ENCODE data around the gene CCBE1.

Gene CCBE1

GRCh38 chr18:59685501-59685900, 11.7 kb downstream of the CCBE1 start:
- no peaks in the 10 kb centered on the region for H3K9me2 ChIP-seq (replicated peaks; ENCODE audit: insufficient read depth, low read length)
- no peaks in the 10 kb centered on the region for H3F3A ChIP-seq (ENCODE audit: insufficient read depth)
- no peak overlapping the region for H3K4me2 ChIP-seq (ENCODE audit: low read depth, low read length, poor library complexity, severe bottlenecking)
- no peak overlapping the region for H3K4me3 ChIP-seq (ENCODE audit: insufficient read depth, low read length, poor library complexity, severe bottlenecking)
- H3K36me3 ChIP-seq (ENCODE audit: low read length), result no peaks in the 10 kb centered on the region
- H3K9ac ChIP-seq (ENCODE audit: low read length), result no peak overlapping the region
- no peak for TF ChIP-seq EZH2phosphoT487 (conservative IDR thresholded peaks at IDR 0.05; ENCODE audit: low read length)
- no peak for TF ChIP-seq CTCF (IDR thresholded peaks at IDR 0.05; ENCODE audit: insufficient read depth, low read length, poor library complexity, severe bottlenecking)
- H3K27ac ChIP-seq (ENCODE audit: low read depth, low read length), result no peak overlapping the region
- no peaks in the 10 kb centered on the region for H3K79me2 ChIP-seq (ENCODE audit: insufficient read depth, low read length)
- no peaks in the 10 kb centered on the region for H4K20me1 ChIP-seq (ENCODE audit: low read depth, low read length)
- no peaks in the 10 kb centered on the region for H3K27me3 ChIP-seq (ENCODE audit: low read length)
- no peaks in the 10 kb centered on the region for H3K9me3 ChIP-seq (ENCODE audit: insufficient read depth, low read length)
- no peak overlapping the region for H2AFZ ChIP-seq (ENCODE audit: low read depth, low read length, severe bottlenecking)

GRCh38 chr18:59684777-59685176, 12.4 kb downstream of the CCBE1 start:
- no peaks in the 10 kb centered on the region for H3K79me2 ChIP-seq (ENCODE audit: insufficient read depth, low read length)
- no peaks in the 10 kb centered on the region for H3K36me3 ChIP-seq (ENCODE audit: low read length)
- H2AFZ ChIP-seq (ENCODE audit: low read depth, low read length, severe bottlenecking), result no peak overlapping the region
- H3K27me3 ChIP-seq (ENCODE audit: low read length), result no peaks in the 10 kb centered on the region
- no peak overlapping the region for H3K4me2 ChIP-seq (ENCODE audit: low read depth, low read length, poor library complexity, severe bottlenecking)
- no peak overlapping the region for H3K9ac ChIP-seq (ENCODE audit: low read length)
- TF ChIP-seq CTCF (IDR thresholded peaks at IDR 0.05; ENCODE audit: insufficient read depth, low read length, poor library complexity, severe bottlenecking), result no peak
- no peak for TF ChIP-seq EZH2phosphoT487 (conservative IDR thresholded peaks at IDR 0.05; ENCODE audit: low read length)
- no peaks in the 10 kb centered on the region for H3K9me3 ChIP-seq (ENCODE audit: insufficient read depth, low read length)
- H3K4me3 ChIP-seq (ENCODE audit: insufficient read depth, low read length, poor library complexity, severe bottlenecking), result no peak overlapping the region
- no peaks in the 10 kb centered on the region for H3K9me2 ChIP-seq (replicated peaks; ENCODE audit: insufficient read depth, low read length)
- H4K20me1 ChIP-seq (ENCODE audit: low read depth, low read length), result no peaks in the 10 kb centered on the region
- no peaks in the 10 kb centered on the region for H3F3A ChIP-seq (ENCODE audit: insufficient read depth)
- no peak overlapping the region for H3K27ac ChIP-seq (ENCODE audit: low read depth, low read length)

GRCh38 chr18:59681521-59682004, 15.7 kb downstream of the CCBE1 start:
- Histone ChIP-seq H3K9me2 (replicated peaks; ENCODE audit: insufficient read depth, low read length) (no peaks in the 10 kb centered on the region), H3F3A (ENCODE audit: insufficient read depth) (no peaks in the 10 kb centered on the region), H3K36me3 (ENCODE audit: low read length) (no peaks in the 10 kb centered on the region), H3K79me2 (ENCODE audit: insufficient read depth, low read length) (no peaks in the 10 kb centered on the region), H4K20me1 (ENCODE audit: low read depth, low read length) (no peaks in the 10 kb centered on the region), H3K9ac (ENCODE audit: low read length) (no peak overlapping the region), H3K27me3 (ENCODE audit: low read length) (no peaks in the 10 kb centered on the region), H2AFZ (ENCODE audit: low read depth, low read length, severe bottlenecking) (no peak overlapping the region), H3K4me3 (ENCODE audit: insufficient read depth, low read length, poor library complexity, severe bottlenecking) (no peak overlapping the region), H3K27ac (ENCODE audit: low read depth, low read length) (no peak overlapping the region), H3K9me3 (ENCODE audit: insufficient read depth, low read length) (no peaks in the 10 kb centered on the region), H3K4me2 (ENCODE audit: low read depth, low read length, poor library complexity, severe bottlenecking) (no peak overlapping the region)
- TF ChIP-seq EZH2phosphoT487 (conservative IDR thresholded peaks at IDR 0.05; ENCODE audit: low read length), result no peak
- TF ChIP-seq CTCF (IDR thresholded peaks at IDR 0.05; ENCODE audit: insufficient read depth, low read length, poor library complexity, severe bottlenecking), result no peak

All from SU-DHL-6 (cell line).